GM19455 (cell line): ENCODE measurements around the gene HSPBP1.

Source experiments
- ATAC-seq: cut with Tn5 transposase; IDR thresholded peaks from one replicate; pipeline ENCODE4 v1.9.1; 2021; ENCODE audit not compliant: unreplicated experiment

Gene HSPBP1

DNA sequence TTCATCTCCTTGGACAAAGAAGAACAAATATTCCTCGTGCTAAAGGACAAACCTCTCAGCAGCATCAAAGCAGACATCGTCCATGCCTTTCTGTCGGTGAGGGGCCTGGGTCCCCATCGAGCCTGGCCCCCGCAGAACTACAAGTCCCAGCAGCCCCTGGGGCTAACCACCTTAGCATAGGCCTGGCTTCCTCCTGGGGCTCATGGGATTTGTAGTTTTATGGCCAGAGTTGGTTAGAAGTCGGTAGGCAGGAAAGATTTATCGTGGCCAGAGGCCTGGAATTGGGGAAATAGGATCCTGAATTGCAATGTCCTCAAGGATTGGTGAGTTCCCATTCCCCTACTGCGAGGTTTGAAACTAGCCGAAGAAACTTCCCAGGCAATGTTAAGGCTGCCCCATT lies 25.6 kb upstream of the HSPBP1 start:
- no peak for ATAC-seq

DNA sequence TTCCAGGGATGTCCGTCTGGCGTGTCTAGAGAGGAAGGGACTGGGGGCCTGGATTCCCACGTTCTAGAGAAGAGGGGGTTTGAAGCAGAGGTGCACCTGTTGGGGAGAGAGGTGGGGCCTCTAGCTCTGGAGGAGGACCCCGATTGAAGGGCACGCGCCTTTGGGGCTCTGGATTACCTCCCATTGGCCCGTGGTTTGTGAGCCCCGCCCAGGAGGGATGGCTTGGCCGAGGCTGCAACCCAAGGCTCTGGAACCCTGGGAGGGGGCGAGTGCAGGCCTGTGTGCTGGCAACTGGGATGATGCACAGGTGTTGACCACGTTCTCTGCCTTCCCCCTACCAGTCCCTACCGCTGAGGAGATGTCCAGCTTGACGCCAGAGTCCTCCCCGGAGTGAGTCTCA lies 25.1 kb upstream of the HSPBP1 start:
- no peak for ATAC-seq

DNA sequence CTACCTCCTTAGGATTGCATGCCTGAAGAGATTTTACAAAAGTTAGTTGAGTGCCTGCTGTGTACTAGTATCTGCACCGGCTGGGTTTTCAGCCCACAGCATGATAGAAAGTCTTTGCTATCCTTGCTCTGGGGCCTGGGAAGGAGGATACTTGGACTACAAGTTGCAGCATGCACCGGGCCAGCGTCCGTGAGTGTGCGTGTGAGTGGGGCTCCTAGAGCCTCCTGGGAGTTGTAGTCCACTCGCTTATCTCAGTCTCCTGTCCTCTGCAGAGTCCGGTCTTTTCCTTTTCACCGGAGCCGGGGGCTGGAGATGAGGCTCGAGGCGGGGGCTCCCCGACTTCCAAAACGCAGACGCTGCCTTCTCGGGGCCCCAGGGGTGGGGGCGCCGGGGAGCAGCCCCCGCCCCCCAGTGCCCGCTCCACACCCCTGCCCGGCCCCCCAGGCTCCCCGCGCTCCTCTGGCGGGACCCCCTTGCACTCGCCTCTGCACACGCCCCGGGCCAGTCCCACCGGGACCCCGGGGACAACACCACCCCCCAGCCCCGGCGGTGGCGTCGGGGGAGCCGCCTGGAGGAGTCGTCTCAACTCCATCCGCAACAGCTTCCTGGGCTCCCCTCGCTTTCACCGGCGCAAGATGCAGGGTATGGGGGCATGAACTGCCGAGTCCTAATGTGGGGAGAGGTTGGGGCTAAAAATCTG lies 24.5 kb upstream of the HSPBP1 start:
- no peak for ATAC-seq

DNA sequence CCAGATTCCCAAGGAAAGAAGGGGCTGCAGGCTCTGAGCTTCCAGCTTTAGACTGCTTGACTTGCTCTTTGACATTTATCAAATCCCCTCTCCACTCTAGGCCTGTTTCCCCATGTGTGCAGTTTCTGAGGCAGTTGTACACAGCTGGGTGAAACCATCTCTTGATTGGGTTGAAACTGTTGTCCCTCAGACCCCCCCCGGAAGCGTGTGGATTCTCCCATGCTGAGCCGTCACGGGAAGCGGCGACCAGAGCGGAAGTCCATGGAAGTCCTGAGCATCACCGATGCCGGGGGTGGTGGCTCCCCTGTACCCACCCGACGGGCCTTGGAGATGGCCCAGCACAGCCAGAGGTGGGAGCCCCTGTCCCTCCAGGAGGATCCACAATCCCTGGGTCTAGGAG lies 23.6 kb upstream of the HSPBP1 start:
- no peak for ATAC-seq

DNA sequence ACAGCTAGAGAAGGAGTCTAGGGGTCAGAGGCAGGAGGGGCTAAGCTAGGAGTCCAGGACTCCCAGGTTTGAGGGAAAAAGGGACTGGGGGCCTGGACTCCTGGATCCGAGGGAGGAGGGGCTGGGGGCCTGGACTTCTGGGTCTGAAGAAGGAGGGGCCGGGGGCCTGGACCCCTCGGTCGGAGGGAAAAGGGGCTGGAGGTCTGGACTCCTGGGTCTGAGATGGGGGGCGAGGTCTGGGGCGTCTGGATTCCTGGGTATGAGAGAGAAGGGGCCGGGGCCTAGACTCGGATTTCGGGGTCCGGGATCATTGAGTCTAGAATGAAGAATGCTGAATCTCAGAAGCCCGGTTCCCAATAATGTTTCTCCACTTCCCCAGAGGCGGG lies 22.4 kb upstream of the HSPBP1 start:
- ATAC-seq: no peak

DNA sequence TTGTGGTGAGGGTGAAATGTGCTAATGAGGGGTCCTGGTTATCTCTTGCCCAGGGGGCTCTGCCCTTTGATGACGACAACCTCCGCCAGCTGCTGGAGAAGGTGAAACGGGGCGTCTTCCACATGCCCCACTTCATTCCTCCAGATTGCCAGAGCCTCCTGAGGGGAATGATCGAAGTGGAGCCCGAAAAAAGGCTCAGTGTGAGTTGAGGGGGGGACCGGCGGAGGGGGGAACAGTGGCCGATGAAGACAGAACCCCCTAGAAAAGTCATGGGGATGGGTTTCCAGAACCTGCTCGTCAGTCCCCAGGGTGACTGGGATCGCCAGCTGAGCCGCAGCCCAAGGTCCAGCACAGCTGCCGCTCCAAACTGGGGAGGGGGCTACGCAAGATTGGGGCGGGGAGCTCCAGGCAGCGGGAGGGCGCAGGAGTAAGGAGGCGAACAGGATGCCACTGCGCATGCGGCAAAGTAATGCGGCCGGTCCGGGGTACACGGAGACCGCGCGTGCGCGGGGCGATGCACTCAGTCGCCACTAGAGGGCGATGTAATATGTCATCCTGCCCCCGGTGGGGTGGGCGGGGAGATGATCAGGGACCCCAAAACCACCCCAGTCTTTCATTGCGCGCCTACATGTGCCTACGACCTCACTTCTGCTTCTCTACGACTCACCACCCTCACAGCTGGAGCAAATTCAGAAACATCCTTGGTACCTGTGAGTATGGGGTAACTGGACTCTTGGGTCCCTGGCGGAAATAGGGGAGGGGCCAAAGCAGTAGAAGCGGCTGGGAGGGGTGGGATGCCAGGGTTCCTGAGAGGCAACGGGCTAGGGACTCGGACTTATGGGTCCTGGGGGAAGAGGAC lies 21.8 kb upstream of the HSPBP1 start:
- peak; percentile 58 for ATAC-seq

DNA sequence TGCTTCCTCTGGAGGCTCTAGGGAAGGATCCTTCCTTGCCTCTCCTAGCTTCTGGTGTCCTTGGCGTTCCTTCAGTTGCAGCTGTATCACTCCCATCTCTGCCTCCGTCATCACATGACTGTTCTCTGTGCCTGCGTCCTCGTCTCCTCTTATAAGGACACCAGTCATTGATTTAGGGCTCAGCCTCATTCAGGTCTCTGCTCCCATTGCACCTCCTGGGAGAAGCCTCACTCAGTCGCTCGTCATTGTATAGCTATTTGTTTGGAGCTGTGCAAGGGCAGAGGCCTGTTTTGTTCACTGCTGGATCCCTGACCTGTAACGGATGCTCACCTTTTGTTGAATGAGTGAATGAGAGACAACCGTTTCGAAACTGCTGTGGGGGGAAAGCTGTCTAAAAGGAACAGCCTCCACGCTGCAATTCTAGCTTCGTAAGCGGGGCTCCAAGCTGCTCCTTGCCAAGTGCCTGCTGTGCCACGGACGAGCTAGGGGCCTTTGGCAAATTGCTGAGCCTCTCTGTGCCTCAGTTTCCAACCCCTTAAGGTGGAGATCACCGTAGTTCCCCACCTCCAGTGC lies 21.1 kb upstream of the HSPBP1 start:
- no peak for ATAC-seq

DNA sequence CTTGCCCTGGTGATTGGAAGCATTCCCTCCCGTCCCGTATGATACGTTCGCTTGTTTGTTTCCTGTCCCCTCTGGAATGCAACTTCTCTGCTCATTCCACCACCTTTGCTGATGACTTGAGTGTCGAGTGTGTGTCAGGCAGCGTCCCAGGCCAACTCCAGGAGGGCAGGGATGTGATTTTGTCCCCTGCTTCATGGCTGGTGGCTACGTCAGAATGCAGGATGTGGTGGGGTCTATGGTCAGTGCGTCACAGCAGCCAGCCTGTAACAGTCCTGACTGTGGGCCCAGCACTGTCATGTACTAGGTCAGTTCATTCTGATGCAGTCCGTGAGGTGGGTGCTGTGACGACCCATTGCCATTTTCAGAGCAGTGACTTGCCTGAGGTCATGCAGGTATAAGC lies 20.1 kb upstream of the HSPBP1 start:
- ATAC-seq: no peak

DNA sequence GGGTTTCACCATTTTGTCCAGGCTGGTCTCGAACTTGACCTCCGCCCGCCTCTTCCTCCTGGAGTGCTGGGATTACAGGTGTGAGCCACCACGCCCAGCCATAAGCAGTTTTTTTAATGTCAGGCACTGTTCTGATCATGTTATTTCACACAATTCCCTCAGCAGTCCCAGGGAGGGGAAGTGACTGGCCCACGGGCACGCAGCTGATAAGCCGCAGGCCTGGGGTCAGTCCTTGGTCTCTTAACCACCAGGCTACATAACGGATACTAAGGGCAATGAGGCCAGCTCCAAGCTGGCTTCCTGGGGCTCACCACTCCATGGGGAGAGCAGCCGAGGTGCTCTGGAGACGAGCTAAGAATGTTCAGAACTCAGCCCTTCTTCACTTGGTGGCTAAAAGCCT lies 17.4 kb upstream of the HSPBP1 start:
- ATAC-seq: no peak

DNA sequence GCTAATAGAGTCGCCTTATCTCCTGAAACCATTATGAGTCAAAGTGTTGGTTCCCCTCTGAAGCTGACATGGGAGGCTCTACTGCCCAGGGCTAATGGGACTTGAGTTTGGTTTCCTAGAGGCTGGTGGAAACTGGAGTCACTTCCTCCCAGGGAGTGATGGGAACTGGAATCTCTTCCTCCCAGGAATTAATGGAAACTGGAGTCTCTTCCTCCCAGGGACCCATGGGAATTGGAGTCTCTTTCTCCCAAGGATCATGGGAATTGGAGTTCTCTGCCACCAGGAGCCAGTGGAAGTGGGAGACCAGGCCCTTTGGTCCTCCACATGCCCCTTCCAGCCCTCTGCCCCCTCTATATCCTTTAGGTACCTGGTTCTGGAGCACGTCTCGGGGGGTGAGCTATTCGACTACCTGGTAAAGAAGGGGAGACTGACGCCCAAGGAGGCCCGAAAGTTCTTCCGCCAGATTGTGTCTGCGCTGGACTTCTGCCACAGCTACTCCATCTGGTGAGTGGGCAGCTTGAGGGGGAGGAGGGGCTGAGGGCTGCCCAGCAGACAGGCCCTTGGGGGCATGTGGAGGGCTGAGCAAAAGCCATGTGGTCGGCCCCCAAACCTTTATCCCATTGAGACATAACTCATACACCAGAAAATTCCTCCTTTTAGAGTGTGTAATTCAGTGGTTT lies 9.3 kb upstream of the HSPBP1 start:
- no peak for ATAC-seq

DNA sequence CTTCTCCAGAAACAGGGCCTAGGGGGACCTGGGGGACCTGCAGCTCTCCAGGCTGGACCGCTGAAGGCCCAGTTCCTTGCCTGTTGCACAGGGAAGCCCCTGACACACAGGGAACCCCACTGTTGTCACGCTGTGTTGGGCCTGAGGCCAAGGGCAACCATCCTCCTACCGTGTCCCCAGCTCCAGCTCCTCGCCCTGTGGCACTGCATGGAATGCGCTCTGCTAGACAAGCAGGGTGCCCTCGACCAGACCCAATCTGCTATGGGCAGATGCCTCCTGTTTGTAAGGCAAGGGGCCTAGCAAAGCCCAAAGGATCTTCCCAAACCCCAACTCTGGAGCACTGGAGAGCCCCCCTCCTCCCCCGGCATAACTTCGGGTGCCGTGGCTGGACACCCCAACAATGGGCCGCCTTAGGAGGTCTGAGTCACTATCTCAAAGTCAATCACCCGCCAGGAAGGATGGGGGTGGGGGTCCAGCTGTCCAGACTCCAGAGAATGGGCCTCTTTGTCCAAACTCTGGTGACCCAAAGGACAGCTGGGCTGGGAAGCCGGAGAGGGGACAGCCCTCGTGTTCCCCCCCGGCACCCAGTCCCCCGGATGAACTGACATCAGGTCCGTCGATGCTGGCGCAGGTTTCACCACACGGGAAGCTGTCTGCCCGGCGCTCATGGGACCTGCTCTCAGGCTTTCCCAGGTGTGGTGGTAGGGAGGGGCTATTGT lies 7.6 kb upstream of the HSPBP1 start:
- ATAC-seq: no peak

DNA sequence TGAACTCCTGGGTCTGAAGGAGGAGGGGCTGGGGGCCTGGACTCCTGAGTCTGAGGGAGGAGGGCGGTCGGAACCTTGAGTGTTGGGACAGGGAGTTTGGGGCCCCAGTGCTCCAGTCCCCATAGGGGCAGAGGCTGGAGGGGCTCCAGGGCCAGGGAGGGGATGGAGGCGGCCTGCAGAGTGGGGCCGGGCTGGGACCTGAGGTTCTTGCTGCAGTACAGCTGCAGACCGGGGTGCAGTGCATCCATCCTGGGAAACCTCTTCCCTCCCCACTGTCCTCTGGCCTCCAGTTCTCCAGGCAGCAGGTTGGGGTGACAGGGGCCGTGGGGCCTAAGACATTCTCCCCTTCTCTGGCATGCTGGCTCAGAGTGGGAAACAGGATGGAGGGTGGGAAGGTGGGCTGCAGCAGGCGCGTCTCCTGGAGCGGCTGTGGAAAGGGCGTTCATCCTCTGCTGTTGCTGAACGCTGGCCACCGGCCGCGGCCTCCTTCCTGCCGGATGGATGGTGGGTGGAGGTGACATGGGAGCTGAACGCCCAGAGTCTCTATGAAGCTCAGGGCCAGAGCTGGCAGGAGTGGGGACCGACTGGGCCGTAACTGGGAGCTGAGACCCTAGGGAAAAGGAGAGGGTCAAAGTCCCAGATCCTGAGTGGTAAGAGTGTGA lies 5.5 kb upstream of the HSPBP1 start:
- ATAC-seq: no peak

DNA sequence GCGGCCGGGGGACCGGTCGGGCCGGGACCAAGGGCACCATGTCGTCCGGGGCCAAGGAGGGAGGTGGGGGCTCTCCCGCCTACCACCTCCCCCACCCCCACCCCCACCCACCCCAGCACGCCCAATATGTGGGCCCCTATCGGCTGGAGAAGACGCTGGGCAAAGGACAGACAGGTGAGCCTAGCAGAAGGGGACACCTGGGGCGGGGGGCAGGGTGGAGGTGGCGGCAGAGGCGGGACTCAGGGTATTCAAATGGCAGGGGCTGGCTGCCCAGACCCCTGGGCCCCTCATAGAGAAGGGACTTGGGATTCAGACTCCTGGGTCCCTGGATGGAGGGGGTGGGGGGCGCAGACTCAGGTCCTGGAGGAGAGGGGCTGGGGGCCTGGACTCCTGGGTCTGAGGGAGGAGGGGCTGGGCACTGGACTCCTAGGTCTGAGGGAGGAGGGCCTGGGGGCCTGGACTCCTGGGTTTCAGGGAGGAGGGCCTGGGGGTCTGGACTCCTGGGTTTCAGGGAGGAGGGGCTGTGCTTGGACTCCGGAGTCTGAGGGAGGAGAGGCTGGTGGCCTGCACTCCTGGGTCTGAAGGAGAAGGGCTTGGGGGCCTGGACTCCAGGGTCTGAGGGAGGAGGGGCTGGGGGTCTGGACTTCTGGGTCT lies 4.6 kb upstream of the HSPBP1 start:
- ATAC-seq: no peak

DNA sequence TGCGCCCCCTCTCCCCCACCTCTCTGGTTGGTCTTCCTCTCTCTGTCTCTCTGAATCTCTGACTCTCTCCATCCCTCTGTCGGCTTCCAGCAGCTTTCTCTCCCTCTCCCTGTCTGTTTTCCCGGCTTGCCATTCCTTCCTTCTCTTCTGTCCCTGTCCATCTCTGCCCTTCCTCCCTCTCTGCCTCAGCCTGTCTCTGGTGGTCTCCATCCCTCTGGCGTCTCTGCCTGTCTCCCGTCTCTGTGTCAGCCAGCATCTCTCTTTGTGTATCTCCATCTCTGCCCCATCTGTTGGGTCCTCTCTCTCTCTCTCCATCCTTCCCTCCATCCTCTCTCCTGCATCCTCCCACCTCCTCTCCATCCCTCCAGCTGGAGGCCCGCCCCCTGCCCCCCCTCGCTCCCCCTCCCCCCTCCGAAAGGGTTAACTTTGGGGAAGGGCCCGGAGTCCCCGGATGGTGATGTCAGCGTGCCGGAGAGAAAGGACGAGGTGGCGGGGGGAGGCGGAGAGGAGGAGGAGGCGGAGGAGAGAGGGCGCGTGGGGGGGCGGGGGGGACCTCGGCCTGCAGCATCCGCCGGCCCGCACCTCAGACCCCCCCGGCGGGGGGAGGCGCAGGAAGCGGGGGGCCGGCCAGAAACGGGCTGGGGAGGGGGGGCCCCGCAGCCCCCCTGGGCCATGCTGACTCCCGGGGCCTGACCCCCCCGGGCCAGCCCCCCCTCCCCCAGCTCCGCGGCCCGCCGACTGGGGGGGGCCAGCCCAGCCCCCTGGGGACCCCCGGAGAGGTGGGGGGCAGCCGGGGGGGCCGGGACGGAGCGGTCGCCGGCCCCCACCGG lies 3.9 kb upstream of the HSPBP1 start, which contains the start of gene BRSK1:
TSS of gene BRSK1 (plus strand) at position 450 of the 830 bp plus-strand sequence. CDS start 446 bp downstream, outside the sequence.
- no peak for ATAC-seq

DNA sequence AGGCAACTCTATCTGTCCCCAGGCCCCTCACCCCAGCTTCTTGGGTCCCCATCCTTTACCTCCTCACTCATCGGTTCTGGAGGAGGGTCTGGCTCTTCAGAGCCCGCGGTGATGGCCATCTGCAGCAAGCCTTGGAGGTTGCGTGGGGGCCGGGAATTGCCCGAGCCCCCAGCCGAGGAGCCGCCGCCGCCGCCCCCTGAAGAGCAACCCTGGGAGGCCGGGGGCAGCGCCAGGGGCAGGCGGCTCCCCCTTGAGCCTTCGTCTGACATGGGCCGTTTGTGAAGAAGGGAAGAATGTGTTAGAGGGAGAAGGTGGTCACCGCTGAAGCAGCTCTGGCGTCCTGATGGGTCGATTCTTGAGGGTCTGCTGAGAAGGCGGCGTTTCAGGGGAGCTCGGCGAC lies 570 bp downstream of the HSPBP1 start:
- ATAC-seq: no peak

DNA sequence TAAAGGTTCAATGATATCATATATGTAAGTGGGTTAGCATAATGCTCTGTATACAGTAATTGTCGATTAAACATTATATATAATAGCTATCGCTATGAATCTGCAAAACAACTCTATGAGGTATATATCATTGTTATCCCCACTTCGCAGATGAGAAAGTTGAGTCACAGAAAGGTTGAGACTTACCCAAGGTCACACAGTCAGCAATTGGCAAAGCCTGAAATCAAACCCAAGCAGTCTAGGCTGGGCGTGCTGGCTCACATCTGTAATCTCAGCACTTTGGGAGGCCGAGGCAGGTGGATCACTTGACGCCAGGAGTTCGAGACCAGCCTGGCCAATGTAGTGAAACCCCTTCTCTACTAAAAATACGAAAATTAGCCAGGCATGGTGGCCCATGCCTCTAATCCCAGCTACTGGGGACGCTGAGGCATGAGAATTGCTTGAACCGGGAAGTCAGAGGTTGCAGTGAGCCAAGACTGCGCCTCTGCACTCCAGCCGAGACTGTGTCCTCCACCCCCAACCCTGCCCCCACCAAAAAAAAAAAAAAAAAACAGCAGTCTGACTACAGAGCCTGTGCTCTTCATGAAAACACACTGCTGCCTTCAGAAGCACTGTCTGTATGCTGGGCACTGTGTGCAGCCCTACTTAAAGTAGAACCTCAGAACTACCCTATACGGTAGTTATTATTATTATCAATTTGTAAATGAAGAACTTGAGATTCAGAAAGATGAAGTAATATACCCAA lies 1.3 kb downstream of the HSPBP1 start:
- no peak for ATAC-seq

DNA sequence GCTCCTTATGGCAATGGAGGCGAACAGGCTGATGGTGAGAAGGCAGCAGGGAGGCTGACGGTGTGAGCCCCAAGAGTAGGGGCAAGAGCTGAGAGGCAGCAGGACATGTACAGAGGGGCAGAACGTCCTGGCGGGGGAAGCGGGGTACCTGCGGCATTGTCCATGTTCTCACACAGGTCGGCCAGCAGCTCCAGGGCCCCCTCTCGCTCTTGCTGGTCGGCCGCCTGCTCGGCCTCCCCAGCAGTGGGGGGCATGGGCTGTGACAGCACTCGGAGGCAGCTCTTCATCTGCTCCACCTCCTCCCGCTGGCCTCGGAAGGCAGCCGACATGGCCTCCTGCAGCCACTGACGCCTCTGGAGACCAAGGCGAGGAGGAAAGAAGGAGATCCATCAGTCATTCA lies 2.4 kb downstream of the HSPBP1 start:
- ATAC-seq: no peak

DNA sequence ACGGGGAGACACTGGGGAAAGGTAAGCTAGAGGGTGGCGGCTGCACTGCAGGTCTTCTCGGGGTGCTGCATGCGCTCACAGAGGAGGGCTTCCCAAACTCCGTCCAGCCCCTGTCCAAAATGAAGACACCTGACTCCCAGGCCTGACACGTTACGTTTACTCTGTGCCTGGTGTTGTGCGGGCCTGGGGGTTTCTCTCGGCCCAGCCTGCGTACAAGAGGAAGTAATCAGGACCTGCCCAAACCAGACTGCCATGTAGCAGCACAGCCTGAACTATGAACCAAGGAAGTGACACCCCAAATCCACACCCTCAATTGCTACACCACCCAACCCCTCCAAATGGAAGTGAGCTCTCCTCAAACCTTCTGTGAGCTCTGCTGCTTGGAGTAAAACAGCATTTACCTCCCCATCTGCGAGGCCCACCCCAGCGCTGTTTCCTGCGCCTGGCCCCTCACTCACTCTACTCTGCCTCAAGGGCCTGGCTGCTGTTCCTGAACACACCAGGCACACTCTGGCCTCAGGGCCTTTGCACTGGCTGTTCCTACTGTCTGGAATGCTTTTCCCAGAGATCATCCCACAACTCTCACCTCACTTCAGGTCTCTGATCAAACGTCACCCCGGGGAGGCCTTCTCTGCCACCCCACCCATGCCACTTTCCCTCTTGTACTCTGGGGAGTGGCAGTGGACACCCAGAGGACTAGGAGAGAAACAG lies 3.0 kb downstream of the HSPBP1 start:
- peak; percentile 12 for ATAC-seq
